ENCODE results near the gene MEPCE.
A peak's percentile ranks its signal among the peaks of the same experiment; 100 is the strongest.
"Not testable (repeated sequence)": the region's sequence is repeated elsewhere in the genome, so short reads cannot be mapped to it uniquely, and the experiment has no call there.

Gene MEPCE

GRCh38 chr7:100432621-100433275, 3.1 kb downstream of the MEPCE start:
- H3K36me3 ChIP-seq = peaks cover 45% of the 10 kb centered on the region
- H3K27me3 ChIP-seq = no peaks in the 10 kb centered on the region
- H3K9ac ChIP-seq = peak overlapping the region; percentile 100
- H3K27ac ChIP-seq = 0 out of 2 replicates have a peak overlapping the region, but pooled peaks have one; percentile 100
- TF ChIP-seq Cebpa-rat (IDR thresholded peaks at IDR 0.05) = no peak
- H3K9me3 ChIP-seq = no peaks in the 10 kb centered on the region
- H3K4me2 ChIP-seq = peak overlapping the region; percentile 95
- H3K4me3 ChIP-seq = 0 out of 2 replicates have a peak overlapping the region, but pooled peaks have one; percentile 4
- peaks cover 66% of the 10 kb centered on the region for H3K4me1 ChIP-seq
- peaks cover 52% of the 10 kb centered on the region for H4K20me1 ChIP-seq

GRCh38 chr7:100433276-100433591, 3.6 kb downstream of the MEPCE start:
- H3K27me3 ChIP-seq = no peaks in the 10 kb centered on the region
- peaks cover 52% of the 10 kb centered on the region for H4K20me1 ChIP-seq
- H3K4me1 ChIP-seq = peaks cover 62% of the 10 kb centered on the region
- peaks cover 45% of the 10 kb centered on the region for H3K36me3 ChIP-seq
- no peaks in the 10 kb centered on the region for H3K9me3 ChIP-seq
- H3K27ac ChIP-seq = peak overlapping the region; percentile 41; the same call in 1 of the 2 replicates
- H3K4me3 ChIP-seq = peak overlapping the region; percentile 4; the same call in 1 of the 2 replicates
- H3K4me2 ChIP-seq = peak overlapping the region; percentile 95
- H3K9ac ChIP-seq = peak overlapping the region; percentile 100; the same call in 1 of the 2 replicates
- TF ChIP-seq Cebpa-rat (IDR thresholded peaks at IDR 0.05) = no peak

GRCh38 chr7:100433592-100434296, 4.1 kb downstream of the MEPCE start:
- peak overlapping the region; percentile 98; the same call in 1 of the 2 replicates for H3K4me3 ChIP-seq
- no peaks in the 10 kb centered on the region for H3K27me3 ChIP-seq
- peak overlapping the region; percentile 41; the same call in 1 of the 2 replicates for H3K27ac ChIP-seq
- H3K4me2 ChIP-seq = peak overlapping the region; percentile 95
- H3K4me1 ChIP-seq = peaks cover 62% of the 10 kb centered on the region
- H4K20me1 ChIP-seq = peaks cover 52% of the 10 kb centered on the region
- H3K36me3 ChIP-seq = peaks cover 45% of the 10 kb centered on the region
- H3K9ac ChIP-seq = peak overlapping the region; percentile 100; the same call in 1 of the 2 replicates
- TF ChIP-seq Cebpa-rat (IDR thresholded peaks at IDR 0.05) = no peak
- no peaks in the 10 kb centered on the region for H3K9me3 ChIP-seq

GRCh38 chr7:100434297-100435144, 4.9 kb downstream of the MEPCE start:
- H3K4me2 ChIP-seq = peak overlapping the region; percentile 95
- TF ChIP-seq Cebpa-rat (IDR thresholded peaks at IDR 0.05) = no peak
- peak overlapping the region; percentile 100 for H3K9ac ChIP-seq
- no peaks in the 10 kb centered on the region for H3K27me3 ChIP-seq
- no peaks in the 10 kb centered on the region for H3K9me3 ChIP-seq
- H3K4me1 ChIP-seq = peaks cover 62% of the 10 kb centered on the region
- peaks cover 45% of the 10 kb centered on the region for H3K36me3 ChIP-seq
- H3K27ac ChIP-seq = peak overlapping the region; percentile 98
- peaks cover 52% of the 10 kb centered on the region for H4K20me1 ChIP-seq
- H3K4me3 ChIP-seq = peak overlapping the region; percentile 98

- no peaks in the 10 kb centered on the region for H3K27me3 ChIP-seq
- no peaks in the 10 kb centered on the region for H3K9me3 ChIP-seq
- H3K4me1 ChIP-seq = peaks cover 59% of the 10 kb centered on the region
- peaks cover 45% of the 10 kb centered on the region for H3K36me3 ChIP-seq
- H3K9ac ChIP-seq = peak overlapping the region; percentile 100
- H4K20me1 ChIP-seq = peaks cover 50% of the 10 kb centered on the region
- peak overlapping the region; percentile 95 for H3K4me2 ChIP-seq
- peak overlapping the region; percentile 98 for H3K4me3 ChIP-seq
- H3K27ac ChIP-seq = peak overlapping the region; percentile 98
- TF ChIP-seq Cebpa-rat (IDR thresholded peaks at IDR 0.05) = no peak
Measured at GRCh38 chr7:100435401-100436304, 6.0 kb downstream of the MEPCE start.

GRCh38 chr7:100437150-100438100, 7.8 kb downstream of the MEPCE start:
- Histone ChIP-seq H4K20me1 (peaks cover 32% of the 10 kb centered on the region), H3K9me3 (no peaks in the 10 kb centered on the region), H3K27me3 (no peaks in the 10 kb centered on the region), H3K4me1 (peaks cover 49% of the 10 kb centered on the region), H3K36me3 (peaks cover 31% of the 10 kb centered on the region), H3K9ac (peak overlapping the region; percentile 100; the same call in 1 of the 2 replicates), H3K27ac (peak overlapping the region; percentile 98), H3K4me2 (peak overlapping the region; percentile 77), H3K4me3 (peak overlapping the region; percentile 98; the same call in 1 of the 2 replicates)
- TF ChIP-seq Cebpa-rat (IDR thresholded peaks at IDR 0.05) = no peak

GRCh38 chr7:100438172-100438571, 8.5 kb downstream of the MEPCE start:
- Histone ChIP-seq H3K9ac (no peak overlapping the region), H3K9me3 (no peaks in the 10 kb centered on the region), H3K4me2 (no peak overlapping the region), H3K4me1 (peaks cover 47% of the 10 kb centered on the region), H4K20me1 (peaks cover 25% of the 10 kb centered on the region), H3K27ac (no peak overlapping the region), H3K4me3 (no peak overlapping the region), H3K27me3 (no peaks in the 10 kb centered on the region), H3K36me3 (peaks cover 24% of the 10 kb centered on the region)
- no peak for TF ChIP-seq Cebpa-rat (IDR thresholded peaks at IDR 0.05)

GRCh38 chr7:100438731-100439130, 9.1 kb downstream of the MEPCE start:
- H3K27ac ChIP-seq, H3K4me3 ChIP-seq, H3K9ac ChIP-seq, H3K27me3 ChIP-seq, H3K9me3 ChIP-seq, H3K4me2 ChIP-seq: not testable (repeated sequence)
- peaks cover 47% of the 10 kb centered on the region for H3K4me1 ChIP-seq
- H4K20me1 ChIP-seq = peaks cover 19% of the 10 kb centered on the region
- H3K36me3 ChIP-seq = peaks cover 18% of the 10 kb centered on the region

- H3K9me3 ChIP-seq = not testable (repeated sequence)
- H3K27ac ChIP-seq = 0 out of 2 replicates have a peak overlapping the region, but pooled peaks have one; percentile 19
Measured at GRCh38 chr7:100439244-100439643, 9.6 kb downstream of the MEPCE start.

More at GRCh38 chr7:100439244-100439643, 9.6 kb downstream of the MEPCE start:
- H3K4me1 ChIP-seq = peaks cover 47% of the 10 kb centered on the region
- not testable (repeated sequence) for H3K9ac ChIP-seq, H3K4me2 ChIP-seq, H3K27me3 ChIP-seq, H3K4me3 ChIP-seq
- H4K20me1 ChIP-seq = peaks cover 14% of the 10 kb centered on the region
- H3K36me3 ChIP-seq = peaks cover 13% of the 10 kb centered on the region

All from BLaER1 (cell line).